ENCODE results near the gene CCDC8. TPM values are rescaled to one million over a fixed set of nuclear protein-coding genes. Genes with fewer than 3 reads are reported as not detected.

CCDC8 gene
- total RNA-seq, 2 experiments from 2014 or later = not detected

GRCh38 chr19:46431824-46432223, 18.5 kb upstream of the CCDC8 start:
- Mint-ChIP-seq H3K4me1 (ENCODE audit: low read depth) (peaks cover 22% of the 10 kb centered on the region), H3K27me3 (peaks cover 73% of the 10 kb centered on the region), H3K4me3 (no peak overlapping the region), H3K9me3 (no peaks in the 10 kb centered on the region), H3K36me3 (ENCODE audit: low read depth) (no peaks in the 10 kb centered on the region), H3K27ac (no peak overlapping the region)
- Histone ChIP-seq H3K9me3 (ENCODE audit: control insufficient read depth in 1 of 2, insufficient read depth in 1 of 2, low read length in 2 of 2) (peaks cover 0 to 6% of the 10 kb centered on the region in 2 experiments), H3K4me1 (ENCODE audit: insufficient read depth, low read length) (peaks cover 13% of the 10 kb centered on the region), H3K27ac (ENCODE audit: low read depth in 1 of 2, low read length in 2 of 2) (no peak overlapping the region), H3K4me3 (ENCODE audit: low read length) (no peak overlapping the region), H3K27me3 (ENCODE audit: control insufficient read depth in 1 of 2, insufficient read depth in 2 of 2, low read length in 2 of 2) (peaks cover 24 to 39% of the 10 kb centered on the region in 2 experiments), H3K36me3 (ENCODE audit: insufficient read depth, low read length) (no peaks in the 10 kb centered on the region)
- no peak for ATAC-seq (ENCODE audit: poor library complexity)
- peak in 1 of 14 experiments; percentile 17 for DNase-seq
- intact Hi-C loops (cut with DNase I, micrococcal nuclease) = no loop called here
- no peak for TF ChIP-seq CTCF (IDR thresholded peaks at IDR 0.05)
- CTCF ChIA-PET = interaction anchor here (0.7 kb wide), 1 partner anchor 342 kb away, joined by 4 read pairs; no protein-coding TSS in a partner anchor
- POLR2A ChIA-PET = no interaction called here

GRCh38 chr19:46429999-46430398, 16.6 kb upstream of the CCDC8 start:
- no peaks in the 10 kb centered on the region for H3K36me3 ChIP-seq (ENCODE audit: insufficient read depth, low read length)
- Mint-ChIP-seq H3K9me3 (no peaks in the 10 kb centered on the region), H3K4me3 (no peak overlapping the region), H3K27ac (no peak overlapping the region), H3K27me3 (peaks cover 83% of the 10 kb centered on the region), H3K36me3 (ENCODE audit: low read depth) (no peaks in the 10 kb centered on the region), H3K4me1 (ENCODE audit: low read depth) (peaks cover 31% of the 10 kb centered on the region)
- no peak for ATAC-seq (ENCODE audit: poor library complexity)
- intact Hi-C loops (cut with DNase I, micrococcal nuclease) = no loop called here
- POLR2A ChIA-PET = no interaction called here
- CTCF ChIA-PET = no interaction called here
- no peak for TF ChIP-seq CTCF (IDR thresholded peaks at IDR 0.05)
- peaks cover 0 to 11% of the 10 kb centered on the region in 2 experiments for H3K9me3 ChIP-seq (ENCODE audit: control insufficient read depth in 1 of 2, insufficient read depth in 1 of 2, low read length in 2 of 2)
- H3K27me3 ChIP-seq (ENCODE audit: control insufficient read depth in 1 of 2, insufficient read depth in 2 of 2, low read length in 2 of 2) = peaks cover 39 to 55% of the 10 kb centered on the region in 2 experiments
- peaks cover 19% of the 10 kb centered on the region for H3K4me1 ChIP-seq (ENCODE audit: insufficient read depth, low read length)
- no peak overlapping the region for H3K27ac ChIP-seq (ENCODE audit: low read depth in 1 of 2, low read length in 2 of 2)
- no peak overlapping the region for H3K4me3 ChIP-seq (ENCODE audit: low read length)
- DNase-seq = no peak

- ChIA-PET POLR2A (no interaction called here), CTCF (interaction anchor here (0.6 kb wide), 1 partner anchor 22 kb away, joined by 5 read pairs; no protein-coding TSS in a partner anchor)
- peak within 1 kb of the TSS; percentile 16 for H3K4me3 ChIP-seq (ENCODE audit: low read length)
- Mint-ChIP-seq H3K36me3 (ENCODE audit: low read depth) (no peaks in the 10 kb centered on the region), H3K4me3 (peak within 1 kb of the TSS; percentile 65), H3K27me3 (peaks cover 79% of the 10 kb centered on the region), H3K9me3 (no peaks in the 10 kb centered on the region), H3K4me1 (ENCODE audit: low read depth) (peaks cover 31% of the 10 kb centered on the region), H3K27ac (no peak within 1 kb of the TSS)
- intact Hi-C loops (cut with DNase I, micrococcal nuclease) = no loop called here
- TF ChIP-seq CTCF (IDR thresholded peaks at IDR 0.05) = no peak
- peaks cover 42 to 58% of the 10 kb centered on the region in 2 experiments for H3K27me3 ChIP-seq (ENCODE audit: control insufficient read depth in 1 of 2, insufficient read depth in 2 of 2, low read length in 2 of 2)
- peaks cover 0 to 11% of the 10 kb centered on the region in 2 experiments for H3K9me3 ChIP-seq (ENCODE audit: control insufficient read depth in 1 of 2, insufficient read depth in 1 of 2, low read length in 2 of 2)
- peak in 13 of 14 experiments; percentile 10 to 75 (median 31) for DNase-seq
- peak; percentile 43 for ATAC-seq (ENCODE audit: poor library complexity)
- no peak within 1 kb of the TSS for H3K27ac ChIP-seq (ENCODE audit: low read depth in 1 of 2, low read length in 2 of 2)
- no peaks in the 10 kb centered on the region for H3K36me3 ChIP-seq (ENCODE audit: insufficient read depth, low read length)
- peaks cover 19% of the 10 kb centered on the region for H3K4me1 ChIP-seq (ENCODE audit: insufficient read depth, low read length)
Measured at GRCh38 chr19:46428239-46429135, 15.1 kb upstream of the CCDC8 start, which contains the start of gene PNMA8C. TSS of gene PNMA8C (minus strand) at chr19:46428936. CDS start at chr19:46428359, 577 bp downstream.
